GM12875 (cell line): ENCODE results near the gene RHPN2.
"Not testable (repeated sequence)": the region's sequence is repeated elsewhere in the genome, so short reads cannot be mapped to it uniquely, and the experiment has no call there.

Source experiments
- H3K4me3 ChIP-seq: one replicate; pipeline ENCODE4 v1.5.1; 2011; ENCODE audit warnings: low read depth, low read length, control low read depth
- TF ChIP-seq, protein P1 (sequence below): IDR thresholded peaks from 2 replicates; pipeline ENCODE4 v1.5.1; 2011; ENCODE audit warnings: low read depth, mild to moderate bottlenecking, control low read depth, inconsistent platforms, low read length, moderate library complexity, borderline replicate concordance; ENCODE audit not compliant: insufficient read depth

The RHPN2 gene

GRCh38 chr19:33054623-33055022, 10.1 kb downstream of the RHPN2 start:
- TF ChIP-seq, protein P1, sequence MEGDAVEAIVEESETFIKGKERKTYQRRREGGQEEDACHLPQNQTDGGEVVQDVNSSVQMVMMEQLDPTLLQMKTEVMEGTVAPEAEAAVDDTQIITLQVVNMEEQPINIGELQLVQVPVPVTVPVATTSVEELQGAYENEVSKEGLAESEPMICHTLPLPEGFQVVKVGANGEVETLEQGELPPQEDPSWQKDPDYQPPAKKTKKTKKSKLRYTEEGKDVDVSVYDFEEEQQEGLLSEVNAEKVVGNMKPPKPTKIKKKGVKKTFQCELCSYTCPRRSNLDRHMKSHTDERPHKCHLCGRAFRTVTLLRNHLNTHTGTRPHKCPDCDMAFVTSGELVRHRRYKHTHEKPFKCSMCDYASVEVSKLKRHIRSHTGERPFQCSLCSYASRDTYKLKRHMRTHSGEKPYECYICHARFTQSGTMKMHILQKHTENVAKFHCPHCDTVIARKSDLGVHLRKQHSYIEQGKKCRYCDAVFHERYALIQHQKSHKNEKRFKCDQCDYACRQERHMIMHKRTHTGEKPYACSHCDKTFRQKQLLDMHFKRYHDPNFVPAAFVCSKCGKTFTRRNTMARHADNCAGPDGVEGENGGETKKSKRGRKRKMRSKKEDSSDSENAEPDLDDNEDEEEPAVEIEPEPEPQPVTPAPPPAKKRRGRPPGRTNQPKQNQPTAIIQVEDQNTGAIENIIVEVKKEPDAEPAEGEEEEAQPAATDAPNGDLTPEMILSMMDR = no peak
- no peak overlapping the region for H3K4me3 ChIP-seq

GRCh38 chr19:33052352-33052972, 12.2 kb downstream of the RHPN2 start:
- TF ChIP-seq, protein P1 = no peak
- H3K4me3 ChIP-seq = no peak overlapping the region

DNA sequence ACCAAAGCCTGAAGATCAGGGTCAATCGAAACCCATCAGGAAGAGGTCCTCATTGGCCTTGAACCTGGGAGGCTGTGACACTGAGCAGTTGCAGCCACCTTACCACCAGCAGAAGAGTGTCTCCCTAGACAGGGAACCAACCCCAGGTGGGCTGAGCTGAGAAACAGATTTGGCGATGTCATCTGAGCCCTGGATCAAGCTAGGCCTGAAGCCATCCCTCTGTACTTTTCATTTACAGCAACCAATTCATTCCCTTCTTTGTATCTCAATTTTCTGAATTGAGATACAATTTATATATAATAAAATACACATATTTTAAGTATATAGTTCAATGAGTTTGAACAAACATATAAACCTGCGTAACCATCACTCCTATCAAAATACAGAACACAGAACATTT, 14.6 kb downstream of the RHPN2 start:
- TF ChIP-seq, protein P1 = no peak
- H3K4me3 ChIP-seq = no peak overlapping the region

GRCh38 chr19:33048806-33049676, 15.6 kb downstream of the RHPN2 start:
- H3K4me3 ChIP-seq = no peak overlapping the region
- TF ChIP-seq, protein P1 = no peak

- no peak overlapping the region for H3K4me3 ChIP-seq
Measured at GRCh38 chr19:33047422-33047821, 17.3 kb downstream of the RHPN2 start.

GRCh38 chr19:33041828-33042160, 22.9 kb downstream of the RHPN2 start:
- not testable (repeated sequence) for H3K4me3 ChIP-seq

More at GRCh38 chr19:33047422-33047821, 17.3 kb downstream of the RHPN2 start:
- TF ChIP-seq, protein P1 = no peak

DNA sequence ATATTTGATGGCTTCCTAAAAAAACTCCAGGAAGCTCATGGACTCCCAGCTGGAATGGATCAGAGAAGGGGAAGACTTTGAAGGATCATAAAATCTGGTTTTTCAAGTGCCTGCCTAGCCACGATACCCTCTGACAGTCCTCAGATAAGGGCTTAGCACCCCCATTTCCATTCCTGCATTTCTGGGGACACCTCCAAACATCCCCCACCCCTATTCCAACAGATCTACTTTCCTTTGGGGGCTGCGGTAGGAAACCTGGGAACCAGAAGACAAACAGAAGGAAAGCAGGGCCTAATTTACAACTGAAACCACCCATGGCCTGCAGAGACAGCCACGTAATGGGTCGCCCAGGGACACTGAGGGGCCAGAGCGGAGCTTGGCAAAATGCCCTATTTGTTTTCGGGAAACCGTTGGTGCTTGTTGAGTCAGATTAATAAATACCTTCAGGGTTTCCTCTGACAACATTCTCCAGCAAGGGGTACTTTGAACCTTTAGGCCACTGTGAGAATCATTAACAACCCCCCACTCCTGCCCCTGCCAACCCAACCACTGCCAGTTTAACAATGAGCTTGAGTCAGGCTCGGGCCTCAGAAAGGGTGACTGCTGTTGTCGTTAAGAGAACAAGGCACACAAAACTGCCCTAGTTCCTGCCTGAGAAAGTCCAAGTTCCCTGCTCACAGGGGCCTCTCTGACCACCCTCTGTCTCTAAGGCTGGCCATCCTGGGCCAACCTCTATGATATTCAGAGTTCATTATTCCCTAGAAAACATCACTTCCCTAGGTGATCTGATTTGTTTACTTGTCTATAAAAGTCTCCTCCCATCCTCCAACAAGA, 23.5 kb downstream of the RHPN2 start:
- no peak overlapping the region for H3K4me3 ChIP-seq
- TF ChIP-seq, protein P1 = no peak
